ENCODE results near the gene LARGE2. TPM values are rescaled to one million over a fixed set of nuclear protein-coding genes. Genes with fewer than 3 reads are reported as not detected.
"Not testable (repeated sequence)": the region's sequence is repeated elsewhere in the genome, so short reads cannot be mapped to it uniquely, and the experiment has no call there.

Gene LARGE2
- total RNA-seq, 2 experiments from 2014 or later: 1.1 to 1.6 TPM

- H3K9me3 Mint-ChIP-seq; H3K4me1 Mint-ChIP-seq (ENCODE audit: low read depth); CTCF ChIA-PET; H3K36me3 Mint-ChIP-seq; H3K27ac Mint-ChIP-seq; intact Hi-C loops (cut with micrococcal nuclease); DNase-seq: not testable (repeated sequence)
- peak overlapping the region; percentile 35 for H3K4me3 Mint-ChIP-seq
- POLR2A ChIA-PET: interaction anchor here (1.2 kb wide), 1 partner anchor 18 kb away, joined by 4 read pairs; no protein-coding TSS in a partner anchor
- peaks cover 13% of the 10 kb centered on the region for H3K27me3 Mint-ChIP-seq
Measured at GRCh38 chr11:45900175-45900800, 22.2 kb upstream of the LARGE2 start.

GRCh38 chr11:45900916-45901617, 21.4 kb upstream of the LARGE2 start:
- Mint-ChIP-seq H3K4me3 (peak overlapping the region; percentile 35), H3K36me3 (no peaks in the 10 kb centered on the region), H3K27me3 (peaks cover 11% of the 10 kb centered on the region), H3K9me3 (no peaks in the 10 kb centered on the region), H3K4me1 (ENCODE audit: low read depth) (no peaks in the 10 kb centered on the region), H3K27ac (no peak overlapping the region)
- DNase-seq: no peak
- ChIA-PET CTCF (no interaction called here), POLR2A (interaction anchor here (1.2 kb wide), 1 partner anchor 17 kb away, joined by 4 read pairs; no protein-coding TSS in a partner anchor)
- intact Hi-C loops (cut with micrococcal nuclease): no loop called here

- H3K4me3 Mint-ChIP-seq: no peak overlapping the region
- peaks cover 4% of the 10 kb centered on the region for H3K4me1 Mint-ChIP-seq (ENCODE audit: low read depth)
- H3K27ac Mint-ChIP-seq: no peak overlapping the region
- ChIA-PET CTCF (no interaction called here), POLR2A (interaction anchor here (1.2 kb wide), 1 partner anchor 17 kb away, joined by 4 read pairs; no protein-coding TSS in a partner anchor)
- peaks cover 11% of the 10 kb centered on the region for H3K27me3 Mint-ChIP-seq
- DNase-seq: no peak
- no peaks in the 10 kb centered on the region for H3K9me3 Mint-ChIP-seq
- no peaks in the 10 kb centered on the region for H3K36me3 Mint-ChIP-seq
- intact Hi-C loops (cut with micrococcal nuclease): no loop called here
Measured at GRCh38 chr11:45901626-45902025, 20.8 kb upstream of the LARGE2 start.

- peaks cover 10% of the 10 kb centered on the region for H3K27me3 Mint-ChIP-seq
- H3K9me3 Mint-ChIP-seq: no peaks in the 10 kb centered on the region
- no peak overlapping the region for H3K4me3 Mint-ChIP-seq
- H3K4me1 Mint-ChIP-seq (ENCODE audit: low read depth): peaks cover 4% of the 10 kb centered on the region
- DNase-seq: no peak
- no peaks in the 10 kb centered on the region for H3K36me3 Mint-ChIP-seq
- ChIA-PET POLR2A (no interaction called here), CTCF (interaction anchor here (0.6 kb wide), 1 partner anchor 19 kb away, joined by 3 read pairs; the partner anchor contains the start of gene LARGE2)
- H3K27ac Mint-ChIP-seq: no peak overlapping the region
- intact Hi-C loops (cut with micrococcal nuclease): no loop called here
Measured at GRCh38 chr11:45902452-45903380, 19.7 kb upstream of the LARGE2 start.

- Mint-ChIP-seq H3K9me3 (no peaks in the 10 kb centered on the region), H3K27me3 (peaks cover 5% of the 10 kb centered on the region), H3K4me1 (ENCODE audit: low read depth) (peaks cover 4% of the 10 kb centered on the region), H3K27ac (no peak overlapping the region), H3K36me3 (no peaks in the 10 kb centered on the region), H3K4me3 (no peak overlapping the region)
- CTCF ChIA-PET: no interaction called here
- intact Hi-C loops (cut with micrococcal nuclease): no loop called here
- POLR2A ChIA-PET: no interaction called here
- DNase-seq: no peak
Measured at GRCh38 chr11:45904309-45904915, 18.0 kb upstream of the LARGE2 start.

GRCh38 chr11:45905095-45905494, 17.4 kb upstream of the LARGE2 start:
- H3K4me1 Mint-ChIP-seq (ENCODE audit: low read depth): peaks cover 4% of the 10 kb centered on the region
- ChIA-PET POLR2A (no interaction called here), CTCF (no interaction called here)
- peaks cover 5% of the 10 kb centered on the region for H3K27me3 Mint-ChIP-seq
- intact Hi-C loops (cut with micrococcal nuclease): no loop called here
- H3K27ac Mint-ChIP-seq: no peak overlapping the region
- no peak for DNase-seq
- no peaks in the 10 kb centered on the region for H3K9me3 Mint-ChIP-seq
- no peaks in the 10 kb centered on the region for H3K36me3 Mint-ChIP-seq
- no peak overlapping the region for H3K4me3 Mint-ChIP-seq

GRCh38 chr11:45905576-45905975, 16.9 kb upstream of the LARGE2 start:
- H3K36me3 Mint-ChIP-seq; H3K9me3 Mint-ChIP-seq; intact Hi-C loops (cut with micrococcal nuclease); H3K27me3 Mint-ChIP-seq; POLR2A ChIA-PET; H3K27ac Mint-ChIP-seq; DNase-seq; H3K4me1 Mint-ChIP-seq (ENCODE audit: low read depth); H3K4me3 Mint-ChIP-seq; CTCF ChIA-PET: not testable (repeated sequence)

- DNase-seq: peak; percentile 17
- H3K27me3 Mint-ChIP-seq: no peaks in the 10 kb centered on the region
- ChIA-PET POLR2A (no interaction called here), CTCF (no interaction called here)
- H3K4me3 Mint-ChIP-seq: no peak overlapping the region
- intact Hi-C loops (cut with micrococcal nuclease): no loop called here
- peaks cover 1% of the 10 kb centered on the region for H3K36me3 Mint-ChIP-seq
- peaks cover 4% of the 10 kb centered on the region for H3K4me1 Mint-ChIP-seq (ENCODE audit: low read depth)
- H3K9me3 Mint-ChIP-seq: no peaks in the 10 kb centered on the region
- H3K27ac Mint-ChIP-seq: no peak overlapping the region
Measured at GRCh38 chr11:45906096-45906682, 16.3 kb upstream of the LARGE2 start.

- ChIA-PET CTCF (no interaction called here), POLR2A (no interaction called here)
- Mint-ChIP-seq H3K4me1 (ENCODE audit: low read depth) (peaks cover 4% of the 10 kb centered on the region), H3K4me3 (no peak within 1 kb of the TSS), H3K27ac (no peak within 1 kb of the TSS), H3K36me3 (peaks cover 8% of the 10 kb centered on the region), H3K27me3 (no peaks in the 10 kb centered on the region), H3K9me3 (no peaks in the 10 kb centered on the region)
- DNase-seq: no peak
- intact Hi-C loops (cut with micrococcal nuclease): no loop called here
Measured at GRCh38 chr11:45906965-45907611, 15.4 kb upstream of the LARGE2 start, which contains the start of gene FREY1. Gene FREY1 (minus strand): TSS chr11:45907271. CDS start chr11:45907245, 26 bp downstream.

GRCh38 chr11:45907911-45908370, 14.5 kb upstream of the LARGE2 start:
- DNase-seq: no peak
- no peak overlapping the region for H3K4me3 Mint-ChIP-seq
- no peak overlapping the region for H3K27ac Mint-ChIP-seq
- peaks cover 4% of the 10 kb centered on the region for H3K4me1 Mint-ChIP-seq (ENCODE audit: low read depth)
- H3K36me3 Mint-ChIP-seq: peaks cover 8% of the 10 kb centered on the region
- intact Hi-C loops (cut with micrococcal nuclease): no loop called here
- no peaks in the 10 kb centered on the region for H3K27me3 Mint-ChIP-seq
- no peaks in the 10 kb centered on the region for H3K9me3 Mint-ChIP-seq
- ChIA-PET CTCF (no interaction called here), POLR2A (no interaction called here)
